ENCODE data around the gene FEN1. TPM values are rescaled to one million over a fixed set of nuclear protein-coding genes. Genes with fewer than 3 reads are reported as not detected.

The FEN1 gene
- total RNA-seq, 2 donors from 2014 or later, result 2.6 to 3.4 TPM

DNA sequence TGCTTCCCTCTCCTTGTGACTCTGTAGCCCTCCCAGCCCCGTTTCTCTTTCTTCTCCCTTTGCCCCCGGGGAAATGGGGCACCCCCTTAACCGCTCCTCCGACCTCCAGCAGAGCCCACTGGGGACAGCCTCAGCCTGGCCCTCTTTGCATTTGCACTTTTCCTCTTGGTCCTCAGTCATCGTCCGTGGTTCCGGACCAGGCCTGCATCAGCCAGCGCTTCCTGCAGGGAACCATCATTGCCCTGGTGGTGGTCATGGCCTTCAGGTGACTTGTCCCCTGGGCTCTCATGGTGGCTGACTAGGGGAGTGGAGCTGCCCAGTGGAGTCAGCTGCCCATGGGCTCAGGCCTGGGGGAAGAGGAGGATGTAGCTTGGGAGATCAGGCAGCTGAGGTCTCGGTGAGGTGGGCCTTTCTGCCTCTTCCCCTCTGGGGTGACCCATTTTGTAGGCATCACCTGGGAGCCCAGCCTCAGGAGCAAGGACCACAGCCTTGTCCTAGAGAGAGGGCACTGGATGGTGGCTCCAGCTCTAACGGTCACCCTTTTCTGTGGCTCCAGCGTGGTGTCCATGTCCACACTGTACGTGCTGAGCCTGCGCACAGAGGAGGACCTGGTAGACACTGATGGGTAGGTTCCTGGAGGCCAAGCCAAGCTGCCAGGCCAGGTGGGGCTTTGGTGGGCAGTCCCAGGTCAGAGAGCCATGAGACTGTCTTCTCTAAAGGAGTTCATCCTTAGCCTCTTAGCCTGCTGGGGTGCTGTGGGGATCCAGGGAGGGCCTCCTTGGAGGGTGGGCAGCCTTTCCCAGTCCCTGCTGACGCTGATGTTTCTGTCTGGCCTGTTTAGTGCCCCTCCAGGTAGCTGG is 12.8 kb upstream of the FEN1 start:
- Histone ChIP-seq H3K27ac (no peak overlapping the region), H3K9me3 (no peaks in the 10 kb centered on the region), H3K36me3 (replicated peaks in 1 of 2; ENCODE audit: insufficient read depth in 1 of 2, low read depth in 2 of 2) (peaks cover 0 to 19% of the 10 kb centered on the region in 2 donors), H3K4me3 (no peak overlapping the region), H3K4me1 (peaks cover 22% of the 10 kb centered on the region), H3K27me3 (no peaks in the 10 kb centered on the region)
- DNase-seq (no peak), ATAC-seq (no peak)
- intact Hi-C loops (cut with DNase I), result loop anchor here (5.0 kb wide), 1 partner anchor 38 kb away; no protein-coding TSS in a partner anchor
- WGBS, 2 donors, result 88 to 89% methylated on average over 10 to 14 of the region's 14 CpGs
- no peak for TF ChIP-seq POLR2A (IDR thresholded peaks at IDR 0.05)
- TF ChIP-seq, protein P1, sequence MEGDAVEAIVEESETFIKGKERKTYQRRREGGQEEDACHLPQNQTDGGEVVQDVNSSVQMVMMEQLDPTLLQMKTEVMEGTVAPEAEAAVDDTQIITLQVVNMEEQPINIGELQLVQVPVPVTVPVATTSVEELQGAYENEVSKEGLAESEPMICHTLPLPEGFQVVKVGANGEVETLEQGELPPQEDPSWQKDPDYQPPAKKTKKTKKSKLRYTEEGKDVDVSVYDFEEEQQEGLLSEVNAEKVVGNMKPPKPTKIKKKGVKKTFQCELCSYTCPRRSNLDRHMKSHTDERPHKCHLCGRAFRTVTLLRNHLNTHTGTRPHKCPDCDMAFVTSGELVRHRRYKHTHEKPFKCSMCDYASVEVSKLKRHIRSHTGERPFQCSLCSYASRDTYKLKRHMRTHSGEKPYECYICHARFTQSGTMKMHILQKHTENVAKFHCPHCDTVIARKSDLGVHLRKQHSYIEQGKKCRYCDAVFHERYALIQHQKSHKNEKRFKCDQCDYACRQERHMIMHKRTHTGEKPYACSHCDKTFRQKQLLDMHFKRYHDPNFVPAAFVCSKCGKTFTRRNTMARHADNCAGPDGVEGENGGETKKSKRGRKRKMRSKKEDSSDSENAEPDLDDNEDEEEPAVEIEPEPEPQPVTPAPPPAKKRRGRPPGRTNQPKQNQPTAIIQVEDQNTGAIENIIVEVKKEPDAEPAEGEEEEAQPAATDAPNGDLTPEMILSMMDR (IDR thresholded peaks at IDR 0.05), result no peak

DNA sequence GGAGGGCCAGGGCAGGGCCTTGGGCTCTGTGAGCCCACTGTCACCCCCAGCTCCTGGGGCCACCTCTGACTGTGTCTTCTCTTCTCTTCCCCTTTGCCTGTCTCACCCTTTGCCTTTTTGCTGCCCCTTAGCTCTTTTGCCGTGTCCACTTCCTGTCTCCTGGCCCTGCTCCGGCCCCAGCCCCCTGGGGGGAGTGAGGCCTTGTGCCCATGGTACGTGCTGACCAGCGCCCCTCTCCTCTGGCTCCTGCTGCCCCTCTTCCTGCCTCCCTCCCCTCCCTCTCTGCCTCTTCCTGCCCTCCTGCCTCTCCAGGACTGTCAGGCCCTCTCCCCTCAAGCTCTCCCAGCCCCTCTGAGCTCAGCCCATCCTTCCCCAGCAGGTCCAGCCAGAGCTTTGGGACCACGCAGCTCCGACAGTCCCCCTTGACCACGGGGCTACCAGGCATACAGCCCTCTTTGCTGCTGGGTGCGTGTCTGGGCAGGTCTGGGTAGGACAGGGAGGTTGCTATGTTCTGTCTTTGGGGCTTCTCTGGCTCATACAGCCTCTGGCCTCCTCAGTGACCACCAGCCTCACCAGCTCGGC is 12.0 kb upstream of the FEN1 start:
- 82 to 89% methylated on average over 9 of the region's 9 CpGs for WGBS, 2 donors
- ATAC-seq, result no peak
- Histone ChIP-seq H3K27ac (no peak overlapping the region), H3K4me3 (no peak overlapping the region), H3K27me3 (no peaks in the 10 kb centered on the region), H3K36me3 (replicated peaks in 1 of 2; ENCODE audit: insufficient read depth in 1 of 2, low read depth in 2 of 2) (peaks cover 0 to 25% of the 10 kb centered on the region in 2 donors), H3K4me1 (peaks cover 22% of the 10 kb centered on the region), H3K9me3 (no peaks in the 10 kb centered on the region)
- TF ChIP-seq POLR2A (IDR thresholded peaks at IDR 0.05), result no peak
- TF ChIP-seq, protein P1 (IDR thresholded peaks at IDR 0.05), result no peak
- no peak for DNase-seq
- intact Hi-C loops (cut with DNase I), result loop anchor here (5.0 kb wide), 1 partner anchor 38 kb away; no protein-coding TSS in a partner anchor

DNA sequence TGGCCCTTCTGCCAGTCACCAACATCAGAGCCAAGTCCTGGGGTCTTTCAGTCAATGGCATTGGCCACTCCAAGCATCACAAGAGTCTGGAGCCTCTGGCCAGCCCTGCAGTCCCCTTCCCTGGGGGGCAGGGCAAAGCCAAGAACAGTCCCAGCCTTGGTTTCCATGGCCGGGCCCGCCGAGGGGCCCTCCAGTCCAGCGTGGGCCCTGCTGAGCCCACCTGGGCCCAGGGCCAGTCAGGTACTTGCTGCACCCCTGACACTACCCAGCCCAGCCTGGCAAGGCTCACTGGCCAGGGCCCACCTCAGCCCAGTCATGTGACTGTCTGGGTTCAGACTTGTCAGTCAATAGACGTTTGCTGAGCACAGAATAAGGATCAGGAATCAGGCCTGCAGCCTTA is 11.1 kb upstream of the FEN1 start:
- Histone ChIP-seq H3K27me3 (no peaks in the 10 kb centered on the region), H3K4me1 (peaks cover 17% of the 10 kb centered on the region), H3K27ac (no peak overlapping the region), H3K36me3 (replicated peaks in 1 of 2; ENCODE audit: insufficient read depth in 1 of 2, low read depth in 2 of 2) (peaks cover 0 to 31% of the 10 kb centered on the region in 2 donors), H3K9me3 (no peaks in the 10 kb centered on the region), H3K4me3 (no peak overlapping the region)
- 68% methylated on average over 5 of the region's 5 CpGs; no CpG with 5 or more reads in 1 of the 2 donors for WGBS, 2 donors
- no peak for TF ChIP-seq POLR2A (IDR thresholded peaks at IDR 0.05)
- TF ChIP-seq, protein P1 (IDR thresholded peaks at IDR 0.05), result no peak
- DNase-seq (no peak), ATAC-seq (no peak)
- intact Hi-C loops (cut with DNase I), result loop anchor here (5.0 kb wide), 1 partner anchor 39 kb away; no protein-coding TSS in a partner anchor

DNA sequence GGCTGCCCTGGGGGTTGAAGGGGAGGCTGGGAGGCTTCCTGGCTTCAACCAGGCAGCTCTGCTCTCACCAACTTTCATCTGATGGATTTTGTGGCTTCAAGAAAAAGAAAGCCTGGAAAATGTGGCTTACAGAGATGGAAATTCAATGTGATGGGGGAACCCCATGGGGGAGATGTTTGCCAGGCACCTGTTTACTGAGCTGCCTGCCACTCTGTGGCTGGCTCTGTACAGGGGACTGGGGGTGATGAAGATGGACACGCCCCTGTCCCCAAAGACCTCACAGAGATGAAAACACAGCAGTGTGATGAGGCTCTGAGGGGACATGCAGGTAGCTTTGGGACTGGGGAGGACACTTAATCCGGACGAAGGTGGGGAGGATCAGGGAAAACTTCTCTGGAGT is 10.4 kb upstream of the FEN1 start:
- Histone ChIP-seq H3K36me3 (replicated peaks in 1 of 2; ENCODE audit: insufficient read depth in 1 of 2, low read depth in 2 of 2) (peaks cover 0 to 37% of the 10 kb centered on the region in 2 donors), H3K27ac (no peak overlapping the region), H3K4me3 (no peak overlapping the region), H3K4me1 (peaks cover 10% of the 10 kb centered on the region), H3K9me3 (no peaks in the 10 kb centered on the region), H3K27me3 (no peaks in the 10 kb centered on the region)
- no peak for ATAC-seq
- TF ChIP-seq, protein P1 (IDR thresholded peaks at IDR 0.05), result no peak
- WGBS, 2 donors, result 88 to 89% methylated on average over 3 of the region's 3 CpGs
- intact Hi-C loops (cut with DNase I), result loop anchor here (5.0 kb wide), 1 partner anchor 40 kb away; no protein-coding TSS in a partner anchor
- no peak for DNase-seq

Data from body of pancreas (tissue), 4 donors.